HG03097 (cell line): Measurements from ENCODE around the gene ZNF282.
"Not testable (repeated sequence)": the region's sequence is repeated elsewhere in the genome, so short reads cannot be mapped to it uniquely, and the experiment has no call there.

Source experiments
- ATAC-seq: cut with Tn5 transposase; IDR thresholded peaks from one replicate; pipeline ENCODE4 v1.9.1; 2021; ENCODE audit not compliant: unreplicated experiment, low FRiP score

Gene ZNF282

GRCh38 chr7:149223176-149223575 lies 27.8 kb downstream of the ZNF282 start:
- no peak for ATAC-seq

GRCh38 chr7:149223761-149224160 lies 28.4 kb downstream of the ZNF282 start:
- no peak for ATAC-seq

- ATAC-seq = no peak
These were observed 29.0 kb downstream of the ZNF282 start for GRCh38 chr7:149224352-149224751.

GRCh38 chr7:149225106-149225505 lies 29.8 kb downstream of the ZNF282 start:
- ATAC-seq = no peak

GRCh38 chr7:149225656-149226055 lies 30.3 kb downstream of the ZNF282 start:
- ATAC-seq = no peak

- not testable (repeated sequence) for ATAC-seq
These were observed 31.0 kb downstream of the ZNF282 start for GRCh38 chr7:149226366-149226765.

- no peak for ATAC-seq
These were observed 31.6 kb downstream of the ZNF282 start for GRCh38 chr7:149226840-149227494.

GRCh38 chr7:149228831-149229471 lies 33.6 kb downstream of the ZNF282 start:
- ATAC-seq = no peak

GRCh38 chr7:149229526-149229925 lies 34.2 kb downstream of the ZNF282 start:
- ATAC-seq = no peak

GRCh38 chr7:149232362-149232761 lies 37.0 kb downstream of the ZNF282 start:
- no peak for ATAC-seq

- ATAC-seq = not testable (repeated sequence)
These were observed 38.4 kb downstream of the ZNF282 start for GRCh38 chr7:149233655-149234204.

- no peak for ATAC-seq
These were observed 42.2 kb downstream of the ZNF282 start for GRCh38 chr7:149237502-149237901.

- ATAC-seq = no peak
These were observed 42.7 kb downstream of the ZNF282 start for GRCh38 chr7:149238051-149238450.

- ATAC-seq = peak; percentile 100
These were observed 44.2 kb downstream of the ZNF282 start, which contains the start of gene ZNF212 for GRCh38 chr7:149239345-149240143. Gene ZNF212 (plus strand): TSS chr7:149239651. CDS start chr7:149239779, 128 bp downstream.

GRCh38 chr7:149240637-149241036 lies 45.3 kb downstream of the ZNF282 start:
- ATAC-seq = no peak

GRCh38 chr7:149241696-149242095 lies 46.4 kb downstream of the ZNF282 start:
- no peak for ATAC-seq

- no peak for ATAC-seq
These were observed 49.9 kb downstream of the ZNF282 start for GRCh38 chr7:149245244-149245643.

- ATAC-seq = no peak
These were observed 50.4 kb downstream of the ZNF282 start for GRCh38 chr7:149245744-149246143.

GRCh38 chr7:149248777-149249176 lies 53.4 kb downstream of the ZNF282 start:
- no peak for ATAC-seq

- not testable (repeated sequence) for ATAC-seq
These were observed 54.8 kb downstream of the ZNF282 start for GRCh38 chr7:149250151-149250550.

- ATAC-seq = not testable (repeated sequence)
These were observed 56.2 kb downstream of the ZNF282 start for GRCh38 chr7:149251518-149251917.
